Fibroblast of the aortic adventitia (primary cell): ENCODE results near the gene GRIK3. TPM values are rescaled to one million over a fixed set of nuclear protein-coding genes. Genes with fewer than 3 reads are reported as not detected.
"Not testable (repeated sequence)": the region's sequence is repeated elsewhere in the genome, so short reads cannot be mapped to it uniquely, and the experiment has no call there.

Source experiments
- DNase-seq: peaks from one replicate; pipeline ENCODE4 v3.0.0-alpha.2; 2010; ENCODE audit warnings: low read depth
- H3K4me3 ChIP-seq: 2 replicates; pipeline ENCODE4 v1.5.1; 2011; ENCODE audit warnings: low read depth, mild to moderate bottlenecking, control low read depth, low read length, moderate library complexity
- CTCF ChIP-seq: IDR thresholded peaks from 2 replicates; pipeline ENCODE4 v1.5.1; 2011; ENCODE audit warnings: mild to moderate bottlenecking, low read length, control low read depth, inconsistent platforms; ENCODE audit not compliant: insufficient read depth
- total RNA-seq: library from RNA; depleted of rRNA; stranded (reverse); fragments of >200 nt; gene quantifications from 2 replicates; pipeline ENCODE4 v1.2.3, GENCODE V29; 2012; ENCODE audit warnings: low replicate concordance

GRIK3 gene
- total RNA-seq, 1 donor: not detected

DNA sequence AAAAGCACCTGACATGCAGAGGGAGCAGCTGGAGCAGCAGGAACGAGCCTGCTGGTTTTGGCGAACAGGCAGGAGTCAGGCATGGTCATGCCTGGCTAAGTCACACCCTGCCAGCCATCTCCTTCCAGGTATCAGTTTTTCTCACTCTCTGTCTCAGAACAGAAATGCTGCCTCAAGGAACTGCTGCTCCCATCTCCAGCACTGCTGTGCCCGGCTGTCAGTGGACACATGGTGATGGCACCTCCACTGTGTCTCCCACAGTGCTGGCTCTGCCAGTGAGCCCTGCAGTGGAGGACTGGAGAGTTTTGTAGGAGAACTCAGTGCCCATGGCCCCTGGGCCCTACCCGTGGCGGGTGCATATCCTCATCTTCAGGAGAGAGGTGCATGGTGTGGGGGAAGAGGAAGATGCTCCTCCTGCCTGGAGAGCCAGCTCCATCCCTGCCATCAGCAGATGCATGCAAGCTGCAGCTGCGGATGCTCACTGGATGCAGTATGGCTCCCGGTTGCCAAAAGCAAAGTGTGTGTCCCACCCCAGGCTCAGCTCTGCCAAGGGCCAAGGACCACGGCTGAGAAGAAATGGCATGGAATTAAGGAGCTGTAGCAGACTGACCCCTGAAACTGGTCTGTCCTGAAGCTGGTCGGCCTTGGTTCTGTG lies 114.7 kb downstream of the GRIK3 start:
- TF ChIP-seq CTCF: no peak
- H3K4me3 ChIP-seq: no peak overlapping the region
- DNase-seq: no peak

DNA sequence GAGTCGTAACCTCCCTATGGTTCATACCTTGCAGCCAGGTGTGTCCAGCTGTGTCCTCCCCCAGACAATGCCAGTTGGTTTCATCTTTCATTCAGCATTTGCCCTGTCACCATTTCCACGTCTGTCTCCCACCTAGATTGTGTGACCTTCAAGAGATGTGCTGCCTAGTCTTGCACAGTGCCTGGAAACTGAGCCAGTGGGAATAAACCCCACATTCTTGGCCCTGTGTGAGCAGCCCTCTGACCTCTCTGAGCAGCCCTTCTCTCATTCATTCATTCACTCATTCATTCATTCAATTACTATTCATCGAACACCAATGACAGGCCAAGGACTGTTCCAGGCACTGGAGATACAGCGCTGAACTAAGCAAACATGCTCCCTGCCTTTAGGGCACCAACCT lies 115.7 kb downstream of the GRIK3 start:
- H3K4me3 ChIP-seq: no peak overlapping the region
- TF ChIP-seq CTCF: no peak
- DNase-seq: no peak

GRCh38 chr1:36916542-36916941 lies 117.8 kb downstream of the GRIK3 start:
- H3K4me3 ChIP-seq, DNase-seq: not testable (repeated sequence)

GRCh38 chr1:36913484-36914060 lies 120.7 kb downstream of the GRIK3 start:
- no peak for TF ChIP-seq CTCF
- no peak overlapping the region for H3K4me3 ChIP-seq
- no peak for DNase-seq

DNA sequence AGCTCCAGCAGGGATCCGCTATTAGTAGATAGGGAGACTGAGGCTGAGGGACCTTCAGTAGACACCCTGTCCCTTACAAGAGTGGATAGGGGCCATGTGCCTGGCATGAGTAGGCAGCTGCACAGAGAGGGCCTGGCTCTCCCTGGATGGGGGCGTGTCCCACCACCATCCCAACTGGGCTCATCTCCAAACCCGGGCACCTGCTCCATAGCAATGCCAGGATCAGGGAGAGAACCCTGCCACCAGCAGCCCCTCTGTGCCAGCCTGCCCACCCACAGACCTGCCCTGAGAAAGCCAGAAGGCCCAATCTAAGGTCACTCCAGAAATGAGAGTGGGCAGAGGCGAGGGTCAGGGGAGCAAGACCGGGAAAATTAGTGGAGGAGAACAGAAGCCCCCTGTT lies 121.3 kb downstream of the GRIK3 start:
- no peak for TF ChIP-seq CTCF
- DNase-seq: no peak
- H3K4me3 ChIP-seq: no peak overlapping the region

- DNase-seq: no peak
- TF ChIP-seq CTCF: no peak
- H3K4me3 ChIP-seq: no peak overlapping the region
Observed at GRCh38 chr1:36912365-36912865, 121.9 kb downstream of the GRIK3 start.

GRCh38 chr1:36911561-36912364 lies 122.6 kb downstream of the GRIK3 start:
- no peak for DNase-seq
- H3K4me3 ChIP-seq: no peak overlapping the region
- TF ChIP-seq CTCF: no peak
